Measurements from ENCODE around the gene SPANXN4. TPM values are rescaled to one million over a fixed set of nuclear protein-coding genes. Genes with fewer than 3 reads are reported as not detected.

Gene SPANXN4
- total and polyA plus RNA-seq, 9 of the 15 experiments (the other 6 are each of a cell fraction or from before 2014, with no cell fraction given) = not detected

DNA sequence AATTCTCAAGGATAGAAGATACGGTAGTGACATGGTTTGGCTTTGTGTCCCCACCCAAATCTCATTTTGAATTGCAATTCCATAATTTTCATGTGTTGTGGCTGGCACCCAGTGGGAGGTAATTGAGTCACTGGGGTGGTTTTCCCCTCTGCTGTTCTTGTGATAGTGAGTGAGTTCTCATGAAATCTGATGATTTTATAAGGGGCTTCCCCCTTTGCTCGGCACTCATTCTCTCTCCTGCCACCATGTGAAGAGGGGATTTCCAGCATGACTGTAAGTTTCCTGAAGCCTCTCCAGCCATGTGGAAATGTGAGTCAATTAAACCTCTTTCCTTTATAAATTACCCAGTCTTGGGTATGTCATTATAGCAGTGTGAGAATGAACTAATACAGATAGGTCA is 8.5 kb upstream of the SPANXN4 start (continued):
- no peak for TF ChIP-seq RERE (CRISPR knock-in tag; IDR thresholded peaks at IDR 0.05; ENCODE audit: borderline replicate concordance)
- no peak for TF ChIP-seq SPI1 (IDR thresholded peaks at IDR 0.05; ENCODE audit: borderline replicate concordance, low read depth, low read length)

GRCh38 chrX:143027275-143027674 is 1.5 kb downstream of the SPANXN4 start:
- Histone ChIP-seq H3K9me1 (ENCODE audit: control insufficient read depth, insufficient read depth, low read length) (no peaks in the 10 kb centered on the region), H3K27ac (ENCODE audit: extremely low read depth, low read depth, low read length) (no peak overlapping the region), H3K9ac (ENCODE audit: insufficient read depth in 1 of 2, low read depth in 2 of 2, low read length in 2 of 2) (no peak overlapping the region), H3K79me2 (ENCODE audit: control insufficient read depth, insufficient read depth, low read length) (no peaks in the 10 kb centered on the region), H3K4me1 (replicated peaks in 1 of 2; ENCODE audit: control insufficient read depth in 2 of 2, insufficient read depth in 2 of 2, low read length in 2 of 2) (no peaks in the 10 kb centered on the region), H4K20me1 (replicated peaks; ENCODE audit: control insufficient read depth, insufficient read depth, low read length) (no peaks in the 10 kb centered on the region), H3K36me3 (ENCODE audit: control insufficient read depth, insufficient read depth, low read length) (no peaks in the 10 kb centered on the region), H2AFZ (ENCODE audit: low read depth, low read length) (no peak overlapping the region), H3K9me3 (replicated peaks; ENCODE audit: control insufficient read depth, insufficient read depth, low read depth, low read length) (no peaks in the 10 kb centered on the region), H3K4me3 (no peak overlapping the region), H3K4me2 (ENCODE audit: insufficient read depth, low read length) (no peak overlapping the region), H3K27me3 (ENCODE audit: control insufficient read depth in 2 of 2, insufficient read depth in 2 of 2, low read length in 2 of 2) (no peaks in the 10 kb centered on the region)
- intact Hi-C loops (cut with micrococcal nuclease) = no loop called here
- ATAC-seq (no peak), FAIRE-seq (no peak), DNase-seq (ENCODE audit: extremely low read depth in 1 of 4, low spot score in 3 of 4) (no peak)
- ChIA-PET POLR2A (no interaction called here), CTCF (ENCODE audit: low intra/inter-chr PET ratio) (no interaction called here)
- in situ Hi-C loops (cut with MboI) = no loop called here
- WGBS (ENCODE audit: insufficient coverage, low coverage, missing lambda C conversion rate) = 0% methylated on average over 4 of the region's 6 CpGs
- BruUV-seq (replicated peaks) = no TSS peak
- TF ChIP-seq FOXA3 (CRISPR knock-in tag; conservative IDR thresholded peaks at IDR 0.05 in 1 of 2, IDR thresholded peaks at IDR 0.05 in 1 of 2) = no peak
- TF ChIP-seq USF1 (CRISPR knock-in tag; IDR thresholded peaks at IDR 0.05) = no peak
- TF ChIP-seq ZNF444 (CRISPR knock-in tag; IDR thresholded peaks at IDR 0.05) = no peak
- TF ChIP-seq TFAP4 (CRISPR knock-in tag; IDR thresholded peaks at IDR 0.05; ENCODE audit: borderline replicate concordance) = no peak

All from K562 (cell line).